HL-60 (cell line): ENCODE measurements around the gene EEF1AKMT3.

Experiments
- DNase-seq, 2 experiments: peaks; one replicate each; pipeline ENCODE4 v3.0.0-alpha.2; 2010 to 2020; ENCODE audit warnings: low read depth in 1 of 2, low spot score in 1 of 2
- H3K27ac ChIP-seq: fragments of 250-450 bp; sonication (Bioruptor Pico); replicated peaks from 2 replicates; pipeline ENCODE4 v1.5.1; 2020; ENCODE audit warnings: mild to moderate bottlenecking, moderate library complexity
- H3K27me3 ChIP-seq: fragments of 250-450 bp; sonication (Bioruptor Pico); 2 replicates; pipeline ENCODE4 v1.5.1; 2021; ENCODE audit warnings: mild to moderate bottlenecking, moderate library complexity; ENCODE audit not compliant: insufficient read depth, poor library complexity, severe bottlenecking
- H3K4me3 ChIP-seq: replicated peaks from 2 replicates; pipeline ENCODE4 v1.5.1; 2011; ENCODE audit warnings: mild to moderate bottlenecking, control low read depth, low read length; ENCODE audit not compliant: insufficient read depth
- GABPA ChIP-seq: IDR thresholded peaks from 2 replicates; pipeline ENCODE4 v1.6.1; 2012; ENCODE audit warnings: low read depth
- POLR2AphosphoS5 ChIP-seq: IDR thresholded peaks from 2 replicates; pipeline ENCODE4 v1.6.1; 2012; ENCODE audit warnings: low read depth
- SPI1 ChIP-seq: IDR thresholded peaks from 2 replicates; pipeline ENCODE4 v1.6.1; 2012; ENCODE audit warnings: low read depth, mild to moderate bottlenecking, borderline replicate concordance
- TF ChIP-seq, protein P1 (sequence below): IDR thresholded peaks from one replicate; pipeline ENCODE4 v1.5.1; 2011; ENCODE audit warnings: low read length, control low read depth, inconsistent platforms; ENCODE audit not compliant: insufficient read depth
- TF ChIP-seq, protein P2 (sequence below): IDR thresholded peaks from 2 replicates; pipeline ENCODE4 v1.6.1; 2012; ENCODE audit warnings: low read depth; ENCODE audit not compliant: insufficient replicate concordance

Gene EEF1AKMT3

DNA sequence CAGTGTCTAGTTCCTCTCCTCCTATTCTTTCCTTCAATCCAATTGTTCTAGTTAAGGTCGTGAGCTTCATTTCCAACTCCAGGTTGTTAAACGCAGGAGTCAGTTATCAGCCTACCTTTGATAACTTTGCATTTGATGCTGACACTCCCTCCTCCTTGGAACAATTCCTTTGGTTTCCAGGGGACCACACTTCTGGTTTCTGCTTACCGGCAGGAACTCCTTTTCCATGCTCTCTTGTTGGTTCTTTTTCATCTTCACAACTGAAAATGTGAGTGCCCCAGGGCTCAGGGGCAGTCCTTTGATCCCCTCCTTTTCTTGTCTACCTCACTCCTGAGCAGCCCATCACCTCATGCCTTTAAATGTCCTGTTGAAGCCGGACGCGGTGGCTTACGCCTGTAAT is 5.0 kb downstream of the EEF1AKMT3 start:
- DNase-seq = no peak
- H3K27me3 ChIP-seq = no peaks in the 10 kb centered on the region

DNA sequence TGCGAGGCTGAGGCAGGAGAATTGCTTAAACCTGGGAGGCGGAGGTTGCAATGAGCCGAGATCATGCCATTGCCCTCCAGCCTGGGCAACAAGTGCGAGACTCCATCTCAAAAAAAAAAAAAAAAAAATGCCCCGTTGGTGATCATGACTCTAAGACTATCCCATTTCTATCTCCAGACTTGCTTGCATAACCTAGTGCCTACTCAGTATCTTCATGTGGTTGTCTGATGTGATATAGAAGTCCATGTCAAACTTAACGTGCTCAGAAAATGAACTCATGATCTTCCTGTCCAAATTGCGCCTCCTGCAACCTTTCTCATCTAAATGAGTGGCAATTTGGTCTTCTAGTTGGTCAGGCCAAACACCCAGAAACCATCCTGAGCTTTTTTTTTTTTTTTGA is 5.5 kb downstream of the EEF1AKMT3 start:
- H3K27ac ChIP-seq = no peak overlapping the region
- no peaks in the 10 kb centered on the region for H3K27me3 ChIP-seq
- TF ChIP-seq, protein P1, sequence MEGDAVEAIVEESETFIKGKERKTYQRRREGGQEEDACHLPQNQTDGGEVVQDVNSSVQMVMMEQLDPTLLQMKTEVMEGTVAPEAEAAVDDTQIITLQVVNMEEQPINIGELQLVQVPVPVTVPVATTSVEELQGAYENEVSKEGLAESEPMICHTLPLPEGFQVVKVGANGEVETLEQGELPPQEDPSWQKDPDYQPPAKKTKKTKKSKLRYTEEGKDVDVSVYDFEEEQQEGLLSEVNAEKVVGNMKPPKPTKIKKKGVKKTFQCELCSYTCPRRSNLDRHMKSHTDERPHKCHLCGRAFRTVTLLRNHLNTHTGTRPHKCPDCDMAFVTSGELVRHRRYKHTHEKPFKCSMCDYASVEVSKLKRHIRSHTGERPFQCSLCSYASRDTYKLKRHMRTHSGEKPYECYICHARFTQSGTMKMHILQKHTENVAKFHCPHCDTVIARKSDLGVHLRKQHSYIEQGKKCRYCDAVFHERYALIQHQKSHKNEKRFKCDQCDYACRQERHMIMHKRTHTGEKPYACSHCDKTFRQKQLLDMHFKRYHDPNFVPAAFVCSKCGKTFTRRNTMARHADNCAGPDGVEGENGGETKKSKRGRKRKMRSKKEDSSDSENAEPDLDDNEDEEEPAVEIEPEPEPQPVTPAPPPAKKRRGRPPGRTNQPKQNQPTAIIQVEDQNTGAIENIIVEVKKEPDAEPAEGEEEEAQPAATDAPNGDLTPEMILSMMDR = no peak
- TF ChIP-seq GABPA (no peak), POLR2AphosphoS5 (no peak)
- TF ChIP-seq, protein P2, sequence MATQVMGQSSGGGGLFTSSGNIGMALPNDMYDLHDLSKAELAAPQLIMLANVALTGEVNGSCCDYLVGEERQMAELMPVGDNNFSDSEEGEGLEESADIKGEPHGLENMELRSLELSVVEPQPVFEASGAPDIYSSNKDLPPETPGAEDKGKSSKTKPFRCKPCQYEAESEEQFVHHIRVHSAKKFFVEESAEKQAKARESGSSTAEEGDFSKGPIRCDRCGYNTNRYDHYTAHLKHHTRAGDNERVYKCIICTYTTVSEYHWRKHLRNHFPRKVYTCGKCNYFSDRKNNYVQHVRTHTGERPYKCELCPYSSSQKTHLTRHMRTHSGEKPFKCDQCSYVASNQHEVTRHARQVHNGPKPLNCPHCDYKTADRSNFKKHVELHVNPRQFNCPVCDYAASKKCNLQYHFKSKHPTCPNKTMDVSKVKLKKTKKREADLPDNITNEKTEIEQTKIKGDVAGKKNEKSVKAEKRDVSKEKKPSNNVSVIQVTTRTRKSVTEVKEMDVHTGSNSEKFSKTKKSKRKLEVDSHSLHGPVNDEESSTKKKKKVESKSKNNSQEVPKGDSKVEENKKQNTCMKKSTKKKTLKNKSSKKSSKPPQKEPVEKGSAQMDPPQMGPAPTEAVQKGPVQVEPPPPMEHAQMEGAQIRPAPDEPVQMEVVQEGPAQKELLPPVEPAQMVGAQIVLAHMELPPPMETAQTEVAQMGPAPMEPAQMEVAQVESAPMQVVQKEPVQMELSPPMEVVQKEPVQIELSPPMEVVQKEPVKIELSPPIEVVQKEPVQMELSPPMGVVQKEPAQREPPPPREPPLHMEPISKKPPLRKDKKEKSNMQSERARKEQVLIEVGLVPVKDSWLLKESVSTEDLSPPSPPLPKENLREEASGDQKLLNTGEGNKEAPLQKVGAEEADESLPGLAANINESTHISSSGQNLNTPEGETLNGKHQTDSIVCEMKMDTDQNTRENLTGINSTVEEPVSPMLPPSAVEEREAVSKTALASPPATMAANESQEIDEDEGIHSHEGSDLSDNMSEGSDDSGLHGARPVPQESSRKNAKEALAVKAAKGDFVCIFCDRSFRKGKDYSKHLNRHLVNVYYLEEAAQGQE = no peak
- no peak for DNase-seq
- H3K4me3 ChIP-seq = no peak overlapping the region

More for the DNA sequence above, 5.0 kb downstream of the EEF1AKMT3 start:
- H3K4me3 ChIP-seq = no peak overlapping the region
- TF ChIP-seq GABPA (no peak), SPI1 (no peak), POLR2AphosphoS5 (no peak)
- TF ChIP-seq, protein P2 = no peak
- TF ChIP-seq, protein P1 = no peak
- H3K27ac ChIP-seq = no peak overlapping the region

DNA sequence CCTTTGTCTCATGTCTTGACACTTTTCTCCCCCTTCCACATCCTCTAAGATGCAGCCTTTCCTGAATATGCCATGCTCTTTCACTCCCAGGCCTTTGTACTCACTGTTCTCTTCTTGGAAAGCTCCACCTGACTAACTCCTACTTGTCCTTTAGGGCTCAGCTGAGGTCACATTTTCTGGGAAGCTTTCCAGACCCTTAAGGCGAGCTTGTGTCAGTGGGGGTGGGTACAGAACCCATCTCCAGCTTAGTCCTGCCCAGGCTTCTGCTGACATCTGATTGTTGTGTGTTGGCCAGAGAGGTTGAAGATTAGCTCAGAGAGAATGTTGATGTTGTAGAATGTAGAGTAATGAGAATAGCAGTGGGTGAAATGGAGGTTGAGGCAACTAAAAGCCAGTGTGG is 7.3 kb downstream of the EEF1AKMT3 start:
- H3K27ac ChIP-seq = no peak overlapping the region
- TF ChIP-seq SPI1 = no peak
- TF ChIP-seq, protein P2 = no peak
- TF ChIP-seq, protein P1 = no peak
- TF ChIP-seq GABPA = no peak
- no peak for TF ChIP-seq POLR2AphosphoS5
- H3K27me3 ChIP-seq = no peaks in the 10 kb centered on the region
- DNase-seq = no peak
- no peak overlapping the region for H3K4me3 ChIP-seq
